ENCODE data around the gene HIGD2A. TPM values are rescaled to one million over a fixed set of nuclear protein-coding genes. Genes with fewer than 3 reads are reported as not detected.

Gene HIGD2A
- total and polyA plus RNA-seq, 5 donors from 2014 or later = 98.9 to 278 (median 236) TPM

DNA sequence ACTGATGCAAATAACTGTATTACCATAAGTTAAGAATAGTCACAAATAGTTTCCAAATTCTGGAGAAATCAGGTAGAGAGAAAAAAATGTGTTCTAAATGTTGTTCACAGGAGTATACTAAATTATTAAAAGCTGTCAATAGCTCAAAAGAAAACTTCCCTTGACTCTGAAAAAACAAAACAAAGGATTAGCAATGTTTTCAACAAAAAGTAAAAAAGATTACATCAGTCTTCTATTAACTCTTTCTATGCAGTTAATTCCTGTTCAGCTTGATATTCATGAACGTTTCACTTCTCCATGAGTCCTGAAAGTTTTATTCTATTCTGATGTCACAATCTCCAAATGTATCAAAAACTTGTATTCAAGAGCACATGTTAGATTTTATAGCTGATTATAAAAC lies 37.2 kb downstream of the HIGD2A start:
- no peak overlapping the region for H3K4me3 Mint-ChIP-seq
- ATAC-seq (ENCODE audit: low read depth in 2 of 2) = no peak
- H3K36me3 ChIP-seq (ENCODE audit: control insufficient read depth, insufficient read depth, low read length) = no peaks in the 10 kb centered on the region

DNA sequence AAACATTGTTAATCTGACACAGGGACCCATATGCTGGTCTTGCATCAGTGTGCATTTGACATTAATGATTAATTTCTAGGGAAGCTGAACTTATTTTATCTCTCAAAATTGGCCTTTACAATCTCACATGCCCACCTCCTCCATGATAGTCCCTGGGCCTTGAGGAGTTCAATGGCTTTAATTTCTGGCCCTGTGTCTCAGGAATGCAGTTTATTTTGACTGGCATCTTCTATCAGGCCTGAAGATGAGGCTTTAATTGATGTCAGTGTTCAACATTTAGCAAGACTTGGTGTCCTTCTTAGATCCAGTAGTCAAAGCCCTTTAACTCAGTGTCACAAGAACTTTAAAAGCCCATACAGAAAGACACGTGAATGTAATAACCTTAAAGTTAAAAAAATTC lies 38.3 kb downstream of the HIGD2A start:
- Histone ChIP-seq H3K27me3 (ENCODE audit: control insufficient read depth, insufficient read depth, low read length) (no peaks in the 10 kb centered on the region), H3K4me3 (ENCODE audit: low read depth, low read length) (no peak overlapping the region), H3K4me1 (ENCODE audit: control insufficient read depth, insufficient read depth, low read length, poor library complexity, severe bottlenecking) (peaks cover 3% of the 10 kb centered on the region), H3K9me3 (ENCODE audit: control insufficient read depth in 2 of 2, low read length in 2 of 2) (no peaks in the 10 kb centered on the region), H3K36me3 (ENCODE audit: control insufficient read depth, insufficient read depth, low read length) (no peaks in the 10 kb centered on the region), H3K27ac (ENCODE audit: insufficient read depth, low read length, poor library complexity, severe bottlenecking) (no peak overlapping the region)
- H3K36me3 Mint-ChIP-seq = no peaks in the 10 kb centered on the region
- H3K27me3 Mint-ChIP-seq = peaks cover 35% of the 10 kb centered on the region
- H3K4me3 Mint-ChIP-seq = no peak overlapping the region
- H3K9me3 Mint-ChIP-seq = peaks cover 0 to 6% (median 0%) of the 10 kb centered on the region in 7 donors
- H3K27ac Mint-ChIP-seq = no peak overlapping the region
- ATAC-seq (ENCODE audit: low read depth in 2 of 2) (no peak), DNase-seq (no peak)
- peaks cover 0 to 2% (median 0%) of the 10 kb centered on the region in 4 donors for H3K4me1 Mint-ChIP-seq

More for the DNA sequence above, 37.2 kb downstream of the HIGD2A start:
- no peak overlapping the region for H3K27ac Mint-ChIP-seq
- H3K9me3 ChIP-seq (ENCODE audit: control insufficient read depth in 2 of 2, low read length in 2 of 2) = no peaks in the 10 kb centered on the region
- DNase-seq = no peak
- H3K36me3 Mint-ChIP-seq = no peaks in the 10 kb centered on the region
- H3K9me3 Mint-ChIP-seq = peaks cover 0 to 6% (median 0%) of the 10 kb centered on the region in 7 donors
- H3K4me1 Mint-ChIP-seq = peaks cover 0 to 2% (median 0%) of the 10 kb centered on the region in 4 donors
- H3K4me1 ChIP-seq (ENCODE audit: control insufficient read depth, insufficient read depth, low read length, poor library complexity, severe bottlenecking) = peaks cover 3% of the 10 kb centered on the region
- no peak overlapping the region for H3K27ac ChIP-seq (ENCODE audit: insufficient read depth, low read length, poor library complexity, severe bottlenecking)
- H3K4me3 ChIP-seq (ENCODE audit: low read depth, low read length) = no peak overlapping the region
- peaks cover 33% of the 10 kb centered on the region for H3K27me3 Mint-ChIP-seq
- H3K27me3 ChIP-seq (ENCODE audit: control insufficient read depth, insufficient read depth, low read length) = no peaks in the 10 kb centered on the region

GRCh38 chr5:176427971-176428370 lies 39.4 kb downstream of the HIGD2A start:
- Histone ChIP-seq H3K4me3 (ENCODE audit: low read depth, low read length) (no peak overlapping the region), H3K4me1 (ENCODE audit: control insufficient read depth, insufficient read depth, low read length, poor library complexity, severe bottlenecking) (peaks cover 3% of the 10 kb centered on the region), H3K9me3 (ENCODE audit: control insufficient read depth in 2 of 2, low read length in 2 of 2) (no peaks in the 10 kb centered on the region), H3K27me3 (ENCODE audit: control insufficient read depth, insufficient read depth, low read length) (no peaks in the 10 kb centered on the region), H3K27ac (ENCODE audit: insufficient read depth, low read length, poor library complexity, severe bottlenecking) (no peak overlapping the region), H3K36me3 (ENCODE audit: control insufficient read depth, insufficient read depth, low read length) (no peaks in the 10 kb centered on the region)
- Mint-ChIP-seq H3K36me3 (no peaks in the 10 kb centered on the region), H3K4me3 (no peak overlapping the region), H3K9me3 (peaks cover 0 to 6% (median 0%) of the 10 kb centered on the region in 7 donors), H3K27me3 (peaks cover 33% of the 10 kb centered on the region), H3K27ac (no peak overlapping the region), H3K4me1 (peaks cover 0 to 2% (median 0%) of the 10 kb centered on the region in 4 donors)
- DNase-seq (no peak), ATAC-seq (ENCODE audit: low read depth in 2 of 2) (no peak)

DNA sequence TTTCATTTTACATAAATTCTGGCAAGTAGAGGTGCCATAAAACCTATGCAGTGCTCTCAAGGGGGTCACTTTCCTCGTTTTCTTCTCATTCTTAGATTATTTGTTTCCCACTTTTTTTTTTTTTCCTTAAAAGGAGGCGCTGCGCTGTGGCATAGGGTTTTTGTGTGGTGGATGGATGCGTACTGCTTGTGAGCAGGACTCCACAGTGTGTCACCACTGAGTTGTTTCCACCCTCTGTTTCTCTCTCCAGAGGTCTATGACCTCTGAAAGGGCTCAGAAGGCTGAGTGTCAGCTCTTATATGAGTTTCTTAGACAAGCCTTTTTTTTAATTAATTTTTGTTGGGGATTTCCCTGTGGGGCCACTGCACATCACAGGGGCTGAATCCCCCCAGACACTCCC lies 41.4 kb downstream of the HIGD2A start:
- DNase-seq = no peak
- no peaks in the 10 kb centered on the region for H3K36me3 ChIP-seq (ENCODE audit: control insufficient read depth, insufficient read depth, low read length)
- no peak overlapping the region for H3K4me3 Mint-ChIP-seq

GRCh38 chr5:176432707-176433106 lies 44.2 kb downstream of the HIGD2A start:
- DNase-seq (no peak), ATAC-seq (ENCODE audit: low read depth in 2 of 2) (no peak)
- no peak overlapping the region for H3K27ac ChIP-seq (ENCODE audit: insufficient read depth, low read length, poor library complexity, severe bottlenecking)
- Mint-ChIP-seq H3K4me1 (peaks cover 8 to 10% (median 9%) of the 10 kb centered on the region in 4 donors), H3K9me3 (peaks cover 0 to 4% (median 0%) of the 10 kb centered on the region in 7 donors), H3K27me3 (peaks cover 18% of the 10 kb centered on the region), H3K27ac (no peak overlapping the region), H3K4me3 (no peak overlapping the region), H3K36me3 (no peaks in the 10 kb centered on the region)
- H3K4me1 ChIP-seq (ENCODE audit: control insufficient read depth, insufficient read depth, low read length, poor library complexity, severe bottlenecking) = peaks cover 14% of the 10 kb centered on the region
- no peaks in the 10 kb centered on the region for H3K9me3 ChIP-seq (ENCODE audit: control insufficient read depth in 2 of 2, low read length in 2 of 2)
- no peaks in the 10 kb centered on the region for H3K36me3 ChIP-seq (ENCODE audit: control insufficient read depth, insufficient read depth, low read length)
- H3K4me3 ChIP-seq (ENCODE audit: low read depth, low read length) = no peak overlapping the region
- no peaks in the 10 kb centered on the region for H3K27me3 ChIP-seq (ENCODE audit: control insufficient read depth, insufficient read depth, low read length)

More for the DNA sequence above, 41.4 kb downstream of the HIGD2A start:
- Mint-ChIP-seq H3K27me3 (peaks cover 25% of the 10 kb centered on the region), H3K9me3 (peaks cover 0 to 6% (median 0%) of the 10 kb centered on the region in 7 donors), H3K27ac (no peak overlapping the region), H3K36me3 (no peaks in the 10 kb centered on the region), H3K4me1 (peaks cover 0 to 2% (median 0%) of the 10 kb centered on the region in 4 donors)
- H3K4me3 ChIP-seq (ENCODE audit: low read depth, low read length) = no peak overlapping the region
- H3K27me3 ChIP-seq (ENCODE audit: control insufficient read depth, insufficient read depth, low read length) = no peaks in the 10 kb centered on the region
- H3K9me3 ChIP-seq (ENCODE audit: control insufficient read depth in 2 of 2, low read length in 2 of 2) = no peaks in the 10 kb centered on the region
- H3K27ac ChIP-seq (ENCODE audit: insufficient read depth, low read length, poor library complexity, severe bottlenecking) = no peak overlapping the region
- peaks cover 3% of the 10 kb centered on the region for H3K4me1 ChIP-seq (ENCODE audit: control insufficient read depth, insufficient read depth, low read length, poor library complexity, severe bottlenecking)
- ATAC-seq (ENCODE audit: low read depth in 2 of 2) = no peak

DNA sequence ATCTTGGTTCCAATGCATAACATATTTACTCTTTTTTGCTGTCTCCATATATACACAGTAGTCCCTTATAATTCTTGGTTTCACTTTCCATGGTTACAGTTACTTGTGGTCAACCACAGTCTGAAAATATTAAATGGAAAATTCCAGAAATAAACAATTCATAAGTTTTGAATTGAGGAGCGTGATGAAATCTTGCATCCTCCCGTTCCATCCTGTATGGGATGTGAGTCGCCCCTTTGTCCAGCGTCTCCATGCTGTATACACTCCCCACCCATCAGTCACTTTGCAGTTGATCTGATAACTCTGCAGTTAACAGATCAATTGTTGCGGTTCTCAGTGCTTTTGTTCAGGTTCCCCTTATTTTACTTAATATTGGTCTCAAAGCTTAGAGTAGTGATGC lies 48.1 kb downstream of the HIGD2A start:
- Mint-ChIP-seq H3K27ac (peak overlapping the region in 1 of 3 donors; percentile 52), H3K9me3 (peaks cover 0 to 4% (median 0%) of the 10 kb centered on the region in 7 donors), H3K4me3 (peak overlapping the region in 3 of 4 donors; percentile 17 to 69 (median 25)), H3K36me3 (no peaks in the 10 kb centered on the region), H3K4me1 (peaks cover 7 to 10% (median 8%) of the 10 kb centered on the region in 4 donors), H3K27me3 (peaks cover 5% of the 10 kb centered on the region)
- DNase-seq (peak in 1 of 3 donors; percentile 20), ATAC-seq (ENCODE audit: low read depth in 2 of 2) (peak in 1 of 2 donors; percentile 34)
- no peak overlapping the region for H3K27ac ChIP-seq (ENCODE audit: insufficient read depth, low read length, poor library complexity, severe bottlenecking)
- H3K4me1 ChIP-seq (ENCODE audit: control insufficient read depth, insufficient read depth, low read length, poor library complexity, severe bottlenecking) = peaks cover 11% of the 10 kb centered on the region
- peak overlapping the region; percentile 61 for H3K4me3 ChIP-seq (ENCODE audit: low read depth, low read length)
- H3K9me3 ChIP-seq (ENCODE audit: control insufficient read depth in 2 of 2, low read length in 2 of 2) = no peaks in the 10 kb centered on the region
- H3K27me3 ChIP-seq (ENCODE audit: control insufficient read depth, insufficient read depth, low read length) = peaks cover 4% of the 10 kb centered on the region
- H3K36me3 ChIP-seq (ENCODE audit: control insufficient read depth, insufficient read depth, low read length) = no peaks in the 10 kb centered on the region

DNA sequence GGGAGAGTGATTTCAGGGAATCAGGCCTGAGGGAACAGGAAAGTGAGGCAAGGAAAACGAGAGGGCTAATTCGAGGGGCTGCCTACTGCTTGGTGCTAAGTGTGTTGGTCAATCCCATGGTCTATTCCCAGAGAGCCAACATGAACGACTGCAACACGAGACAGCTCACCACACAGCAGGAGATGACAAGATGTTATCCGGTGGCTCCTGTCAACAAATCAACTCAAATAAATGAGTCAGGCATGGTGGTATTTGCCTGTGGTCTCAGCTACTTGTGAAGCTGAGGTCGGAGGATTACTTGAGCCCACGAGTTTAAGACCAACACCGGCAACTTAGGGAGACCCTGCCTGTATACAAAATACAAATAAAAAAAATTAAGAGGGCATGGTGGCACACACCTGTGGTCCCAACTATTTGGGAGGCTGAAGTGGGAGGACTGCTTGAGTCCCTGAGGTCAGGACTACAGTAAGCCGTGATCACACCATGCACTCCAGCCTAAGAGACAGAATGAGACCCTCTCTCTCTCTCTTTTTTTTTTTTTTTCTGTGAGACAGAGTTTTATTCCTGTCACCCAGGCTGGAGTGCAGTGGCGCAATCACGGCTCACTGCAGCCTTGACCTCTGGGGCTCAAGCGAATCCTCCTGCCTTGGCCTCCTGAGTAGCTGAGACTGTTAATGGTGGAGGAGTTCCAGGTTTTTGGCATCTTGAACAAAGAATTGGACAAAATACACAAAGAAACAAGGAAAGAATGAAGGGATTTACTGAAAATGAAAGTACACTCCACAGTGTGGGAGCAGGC lies 50.6 kb downstream of the HIGD2A start:
- DNase-seq (no peak), ATAC-seq (ENCODE audit: low read depth in 2 of 2) (no peak)
- Histone ChIP-seq H3K4me3 (ENCODE audit: low read depth, low read length) (no peak overlapping the region), H3K36me3 (ENCODE audit: control insufficient read depth, insufficient read depth, low read length) (no peaks in the 10 kb centered on the region), H3K4me1 (ENCODE audit: control insufficient read depth, insufficient read depth, low read length, poor library complexity, severe bottlenecking) (peaks cover 11% of the 10 kb centered on the region), H3K27ac (ENCODE audit: insufficient read depth, low read length, poor library complexity, severe bottlenecking) (no peak overlapping the region), H3K27me3 (ENCODE audit: control insufficient read depth, insufficient read depth, low read length) (peaks cover 5% of the 10 kb centered on the region), H3K9me3 (ENCODE audit: control insufficient read depth in 2 of 2, low read length in 2 of 2) (no peaks in the 10 kb centered on the region)
- H3K4me3 Mint-ChIP-seq = no peak overlapping the region
- H3K4me1 Mint-ChIP-seq = peaks cover 7 to 10% (median 8%) of the 10 kb centered on the region in 4 donors
- peaks cover 0 to 2% (median 0%) of the 10 kb centered on the region in 7 donors for H3K9me3 Mint-ChIP-seq
- H3K27me3 Mint-ChIP-seq = peaks cover 7% of the 10 kb centered on the region
- H3K27ac Mint-ChIP-seq = no peak overlapping the region
- no peaks in the 10 kb centered on the region for H3K36me3 Mint-ChIP-seq

Measured in CD4-positive, CD25-positive, alpha-beta regulatory T cell (primary cell).